Inflammatory macrophage treated with lipopolysaccharide for 1 hour (primary cell): Measurements from ENCODE around the gene OTUD5.
A peak's percentile ranks its signal among the peaks of the same experiment; 100 is the strongest.

Source experiments
- DNase-seq, 2 donors: peaks; one replicate each; pipeline ENCODE4 v3.0.0-alpha.2; 2020 to 2022

The OTUD5 gene

GRCh38 chrX:48937054-48937907 is 20.1 kb downstream of the OTUD5 start:
- peak; percentile 67 to 89 for DNase-seq

- peak; percentile 18 to 66 for DNase-seq
These were observed 20.9 kb downstream of the OTUD5 start for GRCh38 chrX:48936429-48937053.

DNA sequence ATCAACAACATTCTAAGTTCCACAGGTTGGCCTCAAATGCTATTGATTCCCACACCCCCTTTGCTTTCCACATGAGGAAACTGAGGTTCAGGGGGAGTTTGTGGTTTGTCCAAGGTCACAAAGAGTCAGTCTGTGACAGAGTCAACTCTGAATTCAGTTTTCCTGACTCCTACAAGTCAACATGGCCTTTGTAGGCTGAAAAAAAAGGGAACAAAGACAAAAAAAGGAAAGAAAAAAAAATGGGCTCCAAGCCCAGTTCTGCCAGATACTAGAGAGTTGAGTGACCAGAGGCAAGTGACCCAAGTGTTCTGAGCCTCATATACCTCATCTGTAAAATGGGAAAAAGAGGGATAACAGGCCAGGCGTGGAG is 22.1 kb downstream of the OTUD5 start:
- DNase-seq, result peak; percentile 19 to 57

GRCh38 chrX:48934581-48935300 is 22.7 kb downstream of the OTUD5 start:
- DNase-seq, result peak; percentile 44 to 58

GRCh38 chrX:48933757-48934156 is 23.6 kb downstream of the OTUD5 start:
- no peak for DNase-seq

DNA sequence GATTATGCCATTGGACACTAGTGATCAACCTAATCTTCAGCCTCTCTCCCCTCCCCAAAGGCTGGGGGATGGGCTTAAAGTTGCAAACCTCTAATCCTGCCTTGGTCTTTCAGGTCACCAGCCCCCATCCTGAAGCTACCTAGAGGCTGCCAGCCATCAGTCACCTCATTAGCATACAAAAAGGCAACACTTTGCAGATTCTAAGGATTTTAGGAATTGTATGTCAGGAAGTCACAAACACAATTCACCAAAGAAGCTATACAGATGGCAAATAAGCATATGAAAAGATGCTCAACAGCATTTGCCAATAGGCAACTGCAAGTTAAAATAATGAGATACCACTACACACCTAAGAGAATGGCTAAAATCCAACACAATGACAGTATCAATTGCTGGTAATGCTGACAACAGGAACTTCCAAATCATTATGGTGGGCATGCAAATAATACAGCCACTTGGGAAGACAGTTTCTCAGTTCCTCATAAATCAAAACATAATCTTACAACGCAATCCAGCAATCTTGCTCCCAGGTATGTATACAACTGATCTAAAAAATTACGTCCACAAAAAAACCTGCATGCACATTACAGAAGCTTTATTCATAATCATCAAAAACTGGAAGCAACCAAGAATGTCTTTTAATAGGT is 29.5 kb downstream of the OTUD5 start:
- no peak for DNase-seq

- DNase-seq, result no peak
These were observed 30.3 kb downstream of the OTUD5 start for GRCh38 chrX:48927123-48927522.

GRCh38 chrX:48924270-48924669 is 33.1 kb downstream of the OTUD5 start:
- no peak for DNase-seq

GRCh38 chrX:48923771-48924170 is 33.6 kb downstream of the OTUD5 start:
- DNase-seq, result no peak

DNA sequence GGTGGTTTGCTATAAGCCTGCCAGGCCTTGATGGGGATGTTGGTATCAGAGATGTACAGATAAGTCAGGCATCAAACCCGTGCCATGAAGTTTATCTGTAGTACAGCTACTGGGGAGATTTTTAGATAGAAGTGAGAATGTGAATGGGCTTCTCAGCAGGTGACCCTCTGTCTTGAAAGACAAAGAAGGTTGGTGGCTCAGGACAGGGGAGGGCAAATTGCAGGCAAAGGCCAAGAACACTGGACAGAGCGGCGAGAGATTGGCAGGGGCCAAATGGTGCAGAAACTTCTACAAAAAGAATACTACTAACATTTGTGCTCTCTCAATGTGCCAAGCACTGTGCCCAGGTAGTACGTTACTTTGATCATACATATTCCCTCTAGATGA is 36.7 kb downstream of the OTUD5 start:
- DNase-seq, result no peak

DNA sequence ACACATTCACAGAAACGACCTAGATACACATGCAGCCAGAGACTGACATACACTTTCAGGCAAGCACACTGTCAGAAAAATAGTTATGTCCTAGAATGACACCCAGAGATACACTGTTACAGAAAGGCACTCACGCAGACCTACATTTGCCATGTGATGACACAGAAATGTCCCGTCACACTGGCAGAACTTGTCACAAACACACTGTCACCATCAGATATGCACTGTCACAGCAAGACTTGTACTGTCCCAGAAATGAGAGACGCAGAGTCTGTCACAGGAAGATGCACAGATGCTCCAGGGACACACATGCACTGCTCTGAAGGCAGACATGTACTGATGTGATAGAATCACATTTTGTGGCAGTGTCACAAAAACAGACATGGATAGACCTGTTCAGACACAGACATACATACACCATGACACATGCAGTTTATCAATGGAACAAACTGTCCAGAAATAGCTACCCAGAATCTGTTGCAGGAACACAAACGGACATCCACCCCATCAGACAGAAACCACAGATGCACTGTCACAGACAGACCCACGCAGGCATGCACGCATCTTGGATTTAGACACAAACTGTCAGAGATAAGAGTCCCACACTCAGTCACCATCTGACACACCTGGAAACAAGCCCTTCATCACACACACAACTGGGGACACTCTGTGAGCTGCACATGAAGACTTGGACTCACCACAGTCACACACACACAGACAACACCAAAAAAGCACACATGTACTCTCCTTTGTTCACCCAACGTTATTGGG is 37.3 kb downstream of the OTUD5 start:
- DNase-seq, result no peak

DNA sequence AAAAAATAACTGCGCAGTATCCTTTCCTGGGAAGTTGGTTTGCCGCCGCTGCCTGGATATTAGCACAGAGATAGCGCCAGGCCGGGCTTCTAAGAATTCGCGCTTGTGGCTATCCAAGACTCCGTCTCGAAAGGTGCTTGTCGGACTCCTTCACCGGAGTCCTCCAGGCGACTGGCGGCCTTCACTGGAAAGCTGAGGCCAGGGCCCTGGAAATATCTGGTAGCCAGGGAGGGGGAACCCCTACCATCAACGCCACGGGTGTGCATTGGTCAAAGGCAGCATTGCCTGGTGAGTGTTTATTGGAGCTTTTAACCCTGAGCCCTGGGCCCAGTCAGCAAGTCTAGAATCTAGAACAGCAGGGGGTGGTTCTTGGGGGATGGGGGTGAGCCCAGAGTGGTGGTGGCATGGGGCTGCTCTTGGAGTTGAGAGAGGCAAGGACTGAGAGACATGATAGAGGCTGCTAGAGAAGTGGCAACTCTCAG is 38.0 kb downstream of the OTUD5 start:
- DNase-seq, result peak in 1 of 2 donors; percentile 21

DNA sequence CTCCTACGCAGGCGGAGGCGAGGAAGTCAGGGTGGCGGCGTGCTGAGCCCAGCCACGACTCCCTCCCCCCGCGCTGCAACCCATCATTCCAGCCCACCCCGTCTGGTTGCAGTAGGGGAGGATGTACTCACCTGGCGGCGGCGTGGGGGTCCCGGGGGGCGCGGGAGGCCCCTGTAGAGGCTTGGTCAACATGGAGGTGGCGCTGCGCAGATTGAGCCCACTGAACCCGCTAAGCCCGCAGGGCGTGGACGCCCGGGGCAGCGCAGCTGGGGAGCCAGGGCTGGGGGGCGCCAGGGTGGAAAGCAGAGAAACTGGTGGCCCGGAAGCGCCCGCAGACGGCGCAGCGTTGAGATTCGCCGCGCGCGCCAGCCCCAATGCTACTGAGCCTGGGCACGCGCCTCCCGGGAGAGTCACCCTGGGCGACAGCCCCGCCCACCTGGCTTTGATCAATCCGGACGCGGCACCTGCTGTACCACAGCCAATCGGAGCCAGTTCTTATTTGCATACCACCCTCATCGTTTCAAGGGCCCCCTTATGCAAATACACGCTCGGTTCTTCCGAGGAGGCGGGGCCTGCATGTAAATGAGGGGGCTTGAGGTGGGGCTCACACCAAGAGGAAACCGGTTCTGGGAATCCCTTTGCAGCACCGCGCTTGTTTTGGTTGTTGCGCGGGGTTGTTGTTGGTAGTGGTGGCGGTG is 38.6 kb downstream of the OTUD5 start, which contains the start of gene PIM2:
Gene PIM2, minus strand, starts transcription at position 382 of the 698 bp plus-strand sequence. Its CDS starts 190 bp downstream, at position 192.
- DNase-seq, result peak; percentile 85 to 91

GRCh38 chrX:48918301-48918642 is 39.1 kb downstream of the OTUD5 start:
- DNase-seq, result no peak

DNA sequence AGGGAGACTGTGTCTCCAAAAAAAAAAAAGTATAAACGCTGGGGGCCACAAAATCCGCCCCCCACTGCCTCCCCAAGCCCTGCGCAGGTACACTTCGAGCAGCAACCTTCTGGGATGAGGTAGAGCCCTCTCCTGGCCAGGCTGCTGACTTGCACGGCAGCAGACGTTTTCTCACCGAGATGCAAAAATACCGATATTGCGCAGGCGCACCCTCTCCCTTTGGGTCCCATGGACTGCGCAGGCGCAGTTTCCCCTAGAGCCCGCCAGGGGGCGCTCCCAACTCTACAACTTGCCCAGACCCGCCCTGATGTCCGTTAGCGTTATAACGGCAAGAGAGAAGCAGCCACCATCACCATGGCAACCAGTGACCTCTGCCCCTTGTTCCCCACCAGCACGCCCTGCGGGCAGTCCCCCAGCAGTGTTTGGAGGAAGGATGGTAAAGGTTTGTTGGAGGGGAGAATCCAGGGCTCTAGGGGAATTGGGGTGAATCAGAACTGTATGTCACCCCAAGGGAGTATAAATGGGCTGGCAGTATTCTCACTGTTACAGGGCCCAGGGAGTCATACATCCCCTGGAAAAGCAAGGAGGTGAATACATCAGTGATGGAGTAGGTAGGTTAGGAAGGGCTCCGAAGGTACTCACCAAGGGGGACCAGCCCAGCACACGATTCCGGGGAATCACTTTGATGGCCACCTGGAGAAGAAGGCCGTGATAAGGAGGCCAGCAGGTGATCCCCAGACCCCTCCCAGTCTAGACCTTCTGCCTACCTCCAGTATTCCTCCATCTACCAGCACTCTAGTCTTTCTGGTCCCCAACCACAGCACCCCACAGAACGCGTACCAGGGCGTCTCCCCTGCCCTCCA is 40.0 kb downstream of the OTUD5 start:
- peak; percentile 86 to 93 for DNase-seq

- DNase-seq, result no peak
These were observed 42.6 kb downstream of the OTUD5 start for GRCh38 chrX:48914593-48915493.

- DNase-seq, result peak in 1 of 2 donors; percentile 42
These were observed 43.6 kb downstream of the OTUD5 start for GRCh38 chrX:48913605-48914366.

- DNase-seq, result peak; percentile 59 to 62
These were observed 45.8 kb downstream of the OTUD5 start, which contains the start of gene SLC35A2 for GRCh38 chrX:48911412-48912182. Gene SLC35A2 (minus strand): TSS chrX:48911646. CDS start chrX:48911636, 10 bp downstream.
